GM12872 (cell line): ENCODE data around the gene ZNRF3.

Source experiments
- TF ChIP-seq, protein P1 (sequence below): IDR thresholded peaks from 3 replicates; pipeline ENCODE4 v1.5.1; 2011; ENCODE audit warnings: low read depth, mild to moderate bottlenecking, low read length, moderate library complexity; ENCODE audit not compliant: insufficient read depth

Gene ZNRF3

DNA sequence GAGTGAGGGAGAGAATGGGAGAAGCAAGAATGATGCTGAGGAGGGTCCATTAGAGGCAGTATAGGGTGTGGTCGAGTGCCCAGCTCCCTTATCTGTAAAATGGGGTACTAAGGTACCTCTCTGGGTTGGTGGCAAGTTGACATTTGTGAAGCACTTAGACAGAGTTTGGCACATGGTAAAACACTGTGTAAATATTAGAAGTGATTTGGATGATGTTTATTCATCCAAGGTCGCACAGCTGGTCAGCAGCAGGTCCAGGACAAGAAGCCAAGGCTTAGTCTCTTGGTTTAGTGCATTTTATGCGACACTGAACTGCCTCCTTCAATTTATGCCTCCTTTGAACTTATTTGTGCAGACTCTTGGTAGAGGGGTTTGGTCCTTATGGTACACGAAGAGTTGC, 208.9 kb downstream of the ZNRF3 start:
- TF ChIP-seq, protein P1, sequence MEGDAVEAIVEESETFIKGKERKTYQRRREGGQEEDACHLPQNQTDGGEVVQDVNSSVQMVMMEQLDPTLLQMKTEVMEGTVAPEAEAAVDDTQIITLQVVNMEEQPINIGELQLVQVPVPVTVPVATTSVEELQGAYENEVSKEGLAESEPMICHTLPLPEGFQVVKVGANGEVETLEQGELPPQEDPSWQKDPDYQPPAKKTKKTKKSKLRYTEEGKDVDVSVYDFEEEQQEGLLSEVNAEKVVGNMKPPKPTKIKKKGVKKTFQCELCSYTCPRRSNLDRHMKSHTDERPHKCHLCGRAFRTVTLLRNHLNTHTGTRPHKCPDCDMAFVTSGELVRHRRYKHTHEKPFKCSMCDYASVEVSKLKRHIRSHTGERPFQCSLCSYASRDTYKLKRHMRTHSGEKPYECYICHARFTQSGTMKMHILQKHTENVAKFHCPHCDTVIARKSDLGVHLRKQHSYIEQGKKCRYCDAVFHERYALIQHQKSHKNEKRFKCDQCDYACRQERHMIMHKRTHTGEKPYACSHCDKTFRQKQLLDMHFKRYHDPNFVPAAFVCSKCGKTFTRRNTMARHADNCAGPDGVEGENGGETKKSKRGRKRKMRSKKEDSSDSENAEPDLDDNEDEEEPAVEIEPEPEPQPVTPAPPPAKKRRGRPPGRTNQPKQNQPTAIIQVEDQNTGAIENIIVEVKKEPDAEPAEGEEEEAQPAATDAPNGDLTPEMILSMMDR = no peak

DNA sequence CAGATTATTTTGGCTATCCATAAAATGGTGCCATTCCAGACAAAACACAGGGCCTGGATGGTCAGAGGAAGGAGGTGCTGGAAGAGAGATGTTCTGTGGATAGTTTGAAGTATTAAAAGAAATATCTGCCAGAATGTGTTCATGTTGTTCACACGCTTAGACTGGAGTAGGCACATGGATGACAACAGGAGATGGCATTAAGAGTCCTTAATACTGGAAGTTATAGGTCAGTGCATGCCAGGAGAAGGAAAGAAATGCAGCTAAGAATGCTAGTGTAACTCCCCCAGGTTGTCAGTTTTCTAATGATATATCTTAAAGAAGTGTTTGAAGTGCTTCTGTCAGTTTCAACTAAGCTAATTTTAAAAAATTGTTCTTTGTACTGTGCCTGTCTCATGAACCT, 209.7 kb downstream of the ZNRF3 start:
- TF ChIP-seq, protein P1 = no peak

DNA sequence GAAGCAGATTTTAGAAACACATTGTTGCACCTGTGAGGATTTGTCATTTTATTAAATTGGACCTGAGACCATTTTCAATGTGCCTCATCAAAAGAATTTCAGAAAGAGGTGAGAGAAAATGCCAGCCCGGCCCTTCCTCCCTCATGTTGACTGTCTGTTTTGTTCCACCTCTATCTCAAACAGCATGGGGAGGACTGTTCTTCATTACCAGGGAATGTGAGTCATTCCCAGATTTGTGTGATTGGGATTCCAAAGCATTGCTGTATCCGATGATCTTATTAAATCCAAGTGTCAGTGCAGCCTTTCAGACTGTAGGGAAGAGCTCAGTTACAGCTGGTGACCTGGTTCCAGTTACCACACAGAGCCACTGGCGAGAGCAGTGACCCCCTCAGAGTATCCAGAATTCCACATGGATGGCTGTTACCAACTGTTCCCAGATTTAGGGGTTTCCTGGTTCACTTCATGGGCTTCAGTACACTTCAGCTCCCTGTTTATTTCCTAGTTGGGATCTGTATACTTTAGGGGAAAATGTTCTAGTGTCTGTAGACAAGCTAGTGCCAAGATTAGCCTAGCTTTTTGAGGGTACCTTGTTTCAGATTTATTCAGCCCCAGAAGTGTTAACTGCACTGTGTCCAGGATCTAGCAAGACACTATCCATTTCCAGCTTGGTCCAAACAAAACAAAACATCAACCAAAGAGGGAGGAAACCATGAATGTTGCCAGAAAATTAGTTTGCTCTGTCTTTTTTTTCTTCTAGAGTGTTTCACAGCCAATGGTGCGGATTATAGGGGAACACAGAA, 210.3 kb downstream of the ZNRF3 start:
- TF ChIP-seq, protein P1 = no peak

DNA sequence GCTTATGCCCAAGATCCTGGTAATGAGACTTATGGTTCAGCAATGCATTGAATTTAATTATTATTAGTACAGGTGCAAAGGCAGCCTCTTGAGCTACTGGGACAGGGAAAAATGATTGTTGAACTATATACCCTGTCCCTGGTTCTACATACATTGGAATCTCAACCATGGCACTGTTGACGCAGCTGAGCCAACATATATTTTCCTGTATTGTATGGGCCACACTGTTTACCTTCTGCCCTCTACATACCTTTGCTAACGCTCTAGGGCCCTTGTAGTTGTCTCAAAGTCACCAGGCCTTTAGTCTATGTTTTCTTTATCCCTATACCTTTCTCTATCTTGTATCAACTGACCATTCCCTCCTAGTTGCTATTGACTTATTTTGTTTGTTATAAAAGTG, 212.1 kb downstream of the ZNRF3 start:
- TF ChIP-seq, protein P1 = no peak

DNA sequence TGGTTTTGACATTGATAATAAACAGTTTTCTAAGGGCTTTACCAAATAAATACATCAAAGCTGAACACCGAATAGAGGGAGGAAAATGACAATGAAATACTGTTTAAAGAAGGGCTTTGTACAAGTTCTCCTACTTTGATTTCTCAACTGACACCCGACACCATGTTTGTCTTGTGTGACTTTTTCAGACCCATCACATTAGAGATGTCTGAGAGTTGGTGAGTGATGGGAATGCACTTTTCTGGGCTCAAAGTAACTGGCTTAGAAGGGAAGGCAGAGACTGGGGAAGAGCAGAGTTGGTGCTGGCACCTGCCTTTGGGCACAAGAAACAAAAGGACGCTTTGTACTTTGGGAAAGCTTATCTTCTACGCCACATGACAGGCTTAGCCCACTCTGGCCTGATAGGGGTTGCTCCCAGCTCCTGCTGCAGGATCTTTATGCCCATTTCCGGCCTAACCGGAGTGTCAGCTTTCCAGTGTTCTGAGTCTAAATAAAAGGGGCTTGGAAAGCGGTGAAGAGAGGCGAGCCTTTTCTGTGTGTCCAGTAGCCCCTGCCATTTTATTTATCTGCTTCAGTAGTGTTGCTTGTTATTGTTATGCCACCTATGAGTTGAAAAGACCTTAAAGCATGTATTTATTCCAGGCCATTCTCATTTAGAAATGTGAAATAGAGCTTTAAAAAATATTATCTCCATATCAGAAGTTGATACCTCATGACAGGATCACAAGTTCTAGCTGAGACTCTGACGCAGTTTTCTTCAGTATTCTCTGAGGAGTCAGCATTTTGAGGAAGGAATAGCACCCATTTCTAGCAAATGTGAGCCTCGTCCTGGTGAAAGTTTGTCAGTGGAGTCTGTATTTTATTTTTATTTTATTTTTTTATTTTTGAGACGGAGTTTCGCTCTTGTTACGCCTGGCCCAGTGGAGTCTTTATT, 213.6 kb downstream of the ZNRF3 start:
- TF ChIP-seq, protein P1 = no peak

DNA sequence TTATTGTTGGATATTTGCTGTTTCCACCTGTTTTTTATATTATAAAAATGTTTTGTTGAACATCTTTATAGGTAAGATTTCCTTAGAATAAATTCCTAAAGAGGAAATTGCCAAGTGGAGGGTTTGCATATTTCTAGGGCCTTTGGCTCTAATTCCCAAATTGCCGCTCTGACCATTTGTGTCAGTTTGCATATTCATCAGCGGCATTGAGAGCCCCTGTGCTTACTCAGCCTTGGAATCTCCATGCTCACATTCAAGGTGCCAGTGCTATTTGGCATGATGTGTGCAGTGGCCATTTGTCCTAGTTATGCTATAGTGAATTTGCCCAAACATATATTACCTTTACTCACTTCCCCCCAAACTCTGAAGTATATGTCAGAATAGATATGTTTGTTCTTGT, 214.9 kb downstream of the ZNRF3 start:
- TF ChIP-seq, protein P1 = no peak

DNA sequence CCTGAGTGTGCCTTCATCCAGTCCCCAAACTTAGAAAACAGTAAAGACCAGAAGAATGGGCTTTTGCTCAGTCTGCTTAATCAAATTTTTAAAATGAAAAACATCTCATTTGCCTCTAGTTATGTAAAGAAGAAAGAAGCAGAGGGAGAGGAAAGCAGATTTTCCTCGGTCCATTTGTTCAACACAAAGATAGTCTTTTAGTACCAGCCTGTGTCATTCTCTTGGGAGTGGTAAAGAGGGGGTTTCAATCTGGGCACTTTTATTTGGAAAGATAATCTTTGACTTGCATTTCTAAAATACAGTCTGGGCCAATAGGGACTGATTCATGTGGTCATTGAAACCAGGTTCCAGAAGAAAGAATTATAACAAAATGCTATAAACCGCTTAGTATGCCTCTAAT, 218.9 kb downstream of the ZNRF3 start:
- TF ChIP-seq, protein P1 = no peak
